NCI-H2227 treated with DMSO at 0.1 percent for 48 hours (cell line): ENCODE results near the gene PPARD.

Experiments used
- DNase-seq: peaks from one replicate; lab custom pipeline; 2025; lab: John Stamatoyannopoulos, UW

PPARD gene

GRCh38 chr6:35441642-35442041 lies 99.3 kb downstream of the PPARD start:
- no peak for DNase-seq

GRCh38 chr6:35442693-35443092 lies 100.3 kb downstream of the PPARD start:
- no peak for DNase-seq

- no peak for DNase-seq
These were observed 101.1 kb downstream of the PPARD start for GRCh38 chr6:35443341-35444030.

GRCh38 chr6:35445691-35446090 lies 103.3 kb downstream of the PPARD start:
- DNase-seq: no peak

- DNase-seq: no peak
These were observed 105.8 kb downstream of the PPARD start for GRCh38 chr6:35448191-35448590.

- DNase-seq: peak; percentile 83
These were observed 107.0 kb downstream of the PPARD start for GRCh38 chr6:35449287-35449881.

DNA sequence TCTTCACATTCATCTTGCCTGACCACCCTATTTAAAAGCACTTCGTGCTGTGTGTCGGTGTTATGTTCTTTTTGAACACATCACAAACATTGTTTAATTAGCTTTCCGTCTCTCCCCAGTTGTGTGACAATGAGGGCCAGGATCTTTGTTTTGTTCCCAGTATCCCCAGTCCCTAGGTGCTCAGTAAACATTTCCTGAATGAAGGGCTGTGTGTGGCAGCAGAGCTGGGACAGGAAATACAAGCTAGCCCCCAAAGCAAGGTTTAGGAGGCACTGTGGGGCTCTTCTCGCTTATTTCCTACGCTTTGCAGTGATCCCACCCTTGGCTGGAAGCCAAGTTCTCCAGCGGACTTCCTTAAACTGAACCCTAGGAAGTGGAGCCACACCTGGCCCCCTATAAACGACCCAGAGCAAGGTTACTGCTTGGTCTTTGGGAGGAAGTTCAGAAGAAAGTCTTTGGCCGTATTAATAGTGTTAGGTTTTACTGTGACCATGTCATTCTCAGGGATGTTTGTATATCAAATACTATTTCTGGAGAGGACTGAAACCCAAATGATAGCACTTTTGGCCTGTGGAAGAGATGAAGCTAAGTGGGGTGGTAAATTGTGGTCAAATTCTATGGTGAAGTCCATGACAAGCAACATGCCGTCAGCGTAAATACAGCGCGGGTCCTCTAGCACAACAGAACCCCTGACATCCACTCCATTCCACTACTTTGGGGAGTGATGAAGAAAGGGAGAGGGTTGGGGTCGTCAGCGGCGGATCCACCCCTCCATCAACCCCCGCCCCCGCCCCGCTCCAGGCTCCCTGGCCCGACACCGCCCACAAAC lies 109.2 kb downstream of the PPARD start:
- DNase-seq: no peak

- peak; percentile 86 for DNase-seq
These were observed 110.1 kb downstream of the PPARD start, which contains the start of gene FANCE for GRCh38 chr6:35452183-35453090. Gene FANCE (plus strand): TSS chr6:35452338. CDS start chr6:35452546, 208 bp downstream.

GRCh38 chr6:35453236-35453635 lies 110.9 kb downstream of the PPARD start:
- no peak for DNase-seq

DNA sequence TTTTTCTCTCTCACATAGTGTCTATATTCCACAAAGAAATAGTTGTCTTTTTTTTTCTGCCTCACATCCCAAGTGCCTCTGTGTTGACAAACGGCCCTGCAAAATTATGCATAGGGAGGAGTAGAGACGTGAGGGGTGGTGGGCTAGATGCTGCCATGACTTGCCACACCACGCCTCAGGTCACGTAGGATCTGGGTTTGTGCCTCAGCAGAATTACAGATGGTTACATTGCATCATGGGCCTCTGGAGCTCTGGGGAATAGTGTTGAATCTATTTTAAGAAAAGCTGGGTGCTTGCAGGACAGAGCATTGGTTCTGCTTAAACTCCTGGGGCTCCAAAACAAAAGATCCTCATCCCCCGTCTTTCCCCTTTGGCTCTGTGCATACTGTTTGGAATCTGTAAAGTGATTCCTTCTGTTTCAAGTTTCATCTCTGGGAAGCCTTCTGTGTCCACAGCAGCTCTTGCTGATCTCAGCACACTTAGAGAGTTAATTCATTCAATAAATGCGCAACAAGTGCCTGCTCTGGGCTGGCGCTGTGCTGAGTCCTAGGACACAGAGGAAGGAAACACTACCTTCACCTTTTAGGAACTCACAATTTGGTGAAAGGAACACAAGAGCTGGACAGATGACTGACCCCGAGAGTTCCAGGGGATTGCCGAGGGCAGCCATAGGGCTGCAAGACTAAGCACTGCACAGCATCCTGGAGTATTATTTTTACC lies 112.2 kb downstream of the PPARD start:
- DNase-seq: peak; percentile 26

GRCh38 chr6:35457907-35458306 lies 115.5 kb downstream of the PPARD start:
- no peak for DNase-seq

DNA sequence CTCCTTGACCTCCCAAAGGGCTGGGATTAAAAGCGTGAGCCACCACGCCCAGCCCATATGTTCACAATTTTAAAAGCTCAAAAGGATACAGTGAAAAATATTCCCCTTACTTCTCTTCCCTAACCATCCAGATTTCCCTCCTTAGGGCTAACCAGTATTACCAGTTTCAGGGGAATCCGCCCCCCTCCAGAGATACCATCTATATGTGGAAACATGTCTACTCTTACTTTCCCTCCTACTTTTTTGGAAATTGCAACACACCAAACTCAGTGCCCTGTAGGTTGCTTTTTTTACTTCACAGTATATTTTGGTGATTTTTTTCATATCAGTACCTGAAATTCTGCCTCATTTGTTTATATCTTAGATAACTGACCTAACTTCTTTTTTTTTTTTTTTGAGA lies 118.9 kb downstream of the PPARD start:
- DNase-seq: no peak

GRCh38 chr6:35463292-35463691 lies 120.9 kb downstream of the PPARD start:
- DNase-seq: no peak

DNA sequence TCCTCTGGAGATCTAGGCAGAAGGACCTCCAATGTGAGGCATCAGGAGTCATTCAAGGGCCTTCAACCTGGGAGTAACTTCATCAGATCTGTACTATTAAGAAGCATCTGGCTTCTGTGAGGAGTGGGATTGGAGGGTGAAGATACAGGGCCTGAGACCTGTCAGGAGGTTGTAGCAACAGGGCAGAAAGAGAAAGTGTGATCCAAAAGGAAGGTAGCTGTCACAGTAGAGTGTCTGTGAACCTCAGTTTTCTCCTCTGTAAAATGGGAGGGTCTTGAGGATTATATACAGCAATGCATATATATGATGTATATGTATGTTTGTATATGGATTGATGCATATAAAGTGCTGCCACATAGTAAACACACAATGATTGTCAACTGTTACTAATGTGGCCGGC lies 123.3 kb downstream of the PPARD start:
- DNase-seq: no peak

DNA sequence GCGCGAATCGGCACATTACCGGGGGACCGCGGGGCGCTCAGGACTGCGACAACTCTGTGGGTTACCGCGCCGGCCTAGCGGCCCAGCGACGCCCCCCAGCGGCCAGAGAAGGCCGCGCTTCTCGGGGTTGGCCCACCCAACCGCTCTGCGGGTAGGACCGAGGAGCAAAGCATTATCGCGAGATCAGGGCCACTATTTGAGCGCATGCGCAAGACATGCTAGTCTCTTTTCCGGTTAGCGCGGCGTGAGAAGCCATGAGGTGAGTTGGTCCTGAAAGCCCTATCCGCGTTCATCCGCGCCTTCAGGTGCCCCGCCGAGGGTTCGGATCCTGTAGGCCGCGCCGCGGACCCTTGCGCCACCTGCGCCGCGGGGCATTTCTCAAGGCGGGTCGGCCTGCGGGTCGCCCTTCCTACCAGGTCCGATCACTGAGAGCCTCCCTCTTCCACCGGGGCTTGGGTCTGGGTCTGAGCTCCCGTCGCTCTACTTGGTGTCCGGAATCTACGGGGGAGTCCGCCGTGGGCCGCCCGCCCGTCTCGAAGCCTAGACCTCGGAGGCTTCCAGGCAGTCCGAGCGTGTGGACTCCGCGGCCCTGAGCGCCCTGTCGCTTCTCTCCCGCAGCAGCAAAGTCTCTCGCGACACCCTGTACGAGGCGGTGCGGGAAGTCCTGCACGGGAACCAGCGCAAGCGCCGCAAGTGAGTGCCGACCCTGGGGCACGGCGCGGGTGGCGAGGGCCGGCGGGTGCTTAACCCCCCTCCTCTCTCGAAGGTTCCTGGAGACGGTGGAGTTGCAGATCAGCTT lies 126.0 kb downstream of the PPARD start, which contains the start of gene RPL10A:
RPL10A (plus strand) TSS at position 221 of the 799 bp plus-strand sequence; CDS start at position 255, 34 bp downstream.
- DNase-seq: peak; percentile 96

DNA sequence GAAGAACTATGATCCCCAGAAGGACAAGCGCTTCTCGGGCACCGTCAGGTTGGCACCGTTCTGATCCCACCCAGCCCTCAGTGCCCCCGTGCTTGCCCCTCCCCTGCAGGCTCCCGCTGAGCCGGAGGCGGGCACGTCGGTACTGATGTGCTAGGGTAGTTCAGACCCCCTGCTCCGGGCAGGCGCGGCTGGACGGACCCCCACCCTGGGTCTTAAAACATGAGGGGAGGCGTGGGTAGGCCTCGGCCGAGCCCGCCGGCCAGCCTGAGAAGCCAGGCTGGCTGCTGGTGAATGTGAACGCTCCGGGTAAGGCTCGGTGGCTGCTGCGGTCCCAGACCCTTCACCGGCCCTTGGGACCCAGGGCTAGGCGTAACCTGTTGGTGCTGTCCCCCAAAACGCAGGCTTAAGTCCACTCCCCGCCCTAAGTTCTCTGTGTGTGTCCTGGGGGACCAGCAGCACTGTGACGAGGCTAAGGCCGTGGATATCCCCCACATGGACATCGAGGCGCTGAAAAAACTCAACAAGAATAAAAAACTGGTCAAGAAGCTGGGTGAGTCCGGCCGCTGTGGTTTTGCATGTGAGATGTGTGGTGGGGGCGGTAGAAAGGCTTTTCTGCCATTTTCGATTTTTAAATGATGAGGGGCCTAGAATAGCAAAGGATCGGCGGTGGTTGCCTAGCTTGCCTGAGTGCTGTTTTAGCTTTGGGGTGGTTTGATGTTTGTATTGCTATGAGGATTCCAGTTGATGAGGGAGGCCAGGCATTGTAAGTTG lies 126.8 kb downstream of the PPARD start:
- DNase-seq: no peak

- DNase-seq: no peak
These were observed 127.6 kb downstream of the PPARD start for GRCh38 chr6:35469751-35470662.

GRCh38 chr6:35470663-35471120 lies 128.3 kb downstream of the PPARD start:
- DNase-seq: no peak
